Activated CD4-positive, CD25-positive, alpha-beta regulatory T cell treated with anti-CD3 and anti-CD28 coated beads, Interleukin-2, amount 50 U/mL, for 16 hours (primary cell): ENCODE measurements around the gene SYTL3.
"Not testable (repeated sequence)": the region's sequence is repeated elsewhere in the genome, so short reads cannot be mapped to it uniquely, and the experiment has no call there.

ENCODE experiments used
- DNase-seq: peaks from one replicate; pipeline ENCODE4 v3.0.0-alpha.2; 2020; ENCODE audit warnings: low read depth, low spot score

SYTL3 gene

GRCh38 chr6:158649289-158650143 is at the start of gene SYTL3:
SYTL3 (plus strand) TSS chr6:158650054; CDS start chr6:158663269, 13,215 bp downstream.
- peak; percentile 64 for DNase-seq

- DNase-seq, result no peak
Observed at GRCh38 chr6:158603261-158604047, 46.4 kb upstream of the SYTL3 start.

GRCh38 chr6:158604048-158604406 is 45.8 kb upstream of the SYTL3 start:
- DNase-seq, result no peak

- DNase-seq, result peak; percentile 13
Observed at GRCh38 chr6:158605266-158605878, 44.5 kb upstream of the SYTL3 start.

- DNase-seq, result not testable (repeated sequence)
Observed at GRCh38 chr6:158606011-158606410, 43.8 kb upstream of the SYTL3 start.

GRCh38 chr6:158606935-158607334 is 42.9 kb upstream of the SYTL3 start:
- DNase-seq, result no peak

GRCh38 chr6:158607411-158608170 is 42.3 kb upstream of the SYTL3 start:
- no peak for DNase-seq

- no peak for DNase-seq
Observed at GRCh38 chr6:158608221-158608620, 41.6 kb upstream of the SYTL3 start.

GRCh38 chr6:158609455-158610155 is 40.2 kb upstream of the SYTL3 start:
- DNase-seq, result no peak

GRCh38 chr6:158610319-158610968 is 39.4 kb upstream of the SYTL3 start:
- no peak for DNase-seq

GRCh38 chr6:158611039-158611438 is 38.8 kb upstream of the SYTL3 start:
- DNase-seq, result no peak

- no peak for DNase-seq
Observed at GRCh38 chr6:158611541-158612370, 38.1 kb upstream of the SYTL3 start.

- DNase-seq, result not testable (repeated sequence)
Observed at GRCh38 chr6:158614606-158615005, 35.2 kb upstream of the SYTL3 start.

GRCh38 chr6:158618289-158618688 is 31.6 kb upstream of the SYTL3 start:
- DNase-seq, result not testable (repeated sequence)

- no peak for DNase-seq
Observed at GRCh38 chr6:158619922-158620801, 29.7 kb upstream of the SYTL3 start.

GRCh38 chr6:158620963-158621693 is 28.7 kb upstream of the SYTL3 start:
- DNase-seq, result no peak

- no peak for DNase-seq
Observed at GRCh38 chr6:158621694-158622544, 27.9 kb upstream of the SYTL3 start.
